SK-N-SH (cell line): ENCODE measurements around the gene KIAA0232. TPM values are rescaled to one million over a fixed set of nuclear protein-coding genes. Genes with fewer than 3 reads are reported as not detected.

Experiments
- CTCF ChIA-PET: fragments of 300-600, 350-600 bp; formaldehyde crosslinking; extraction: SDS; loops from one replicate; lab custom pipeline; 2021; lab: Yijun Ruan, JAX
- POLR2A ChIA-PET: fragments of 350-600 bp; sonication (Branson Sonifier 250); formaldehyde crosslinking; extraction: SDS; loops from one replicate; lab custom pipeline; 2020; ENCODE audit warnings: antibody characterized with exemption, inconsistent platforms; lab: Yijun Ruan, JAX
- DNase-seq: peaks from one replicate; pipeline ENCODE4 v3.0.0; 2012
- H2AFZ ChIP-seq: fragments of 200-600 bp; sonication (generic); 2 replicates; pipeline ENCODE4 v1.8.1; 2016; ENCODE audit warnings: antibody characterized with exemption, mild to moderate bottlenecking, low read depth
- H3F3A ChIP-seq: fragments of 200-600 bp; sonication (generic); replicated peaks from 2 replicates; pipeline ENCODE3; 2016; ENCODE audit warnings: antibody characterized with exemption, mild to moderate bottlenecking; ENCODE audit not compliant: insufficient read depth
- H3K27ac ChIP-seq, 2 experiments: fragments of 200-500 bp in 1 of 2; fragments of 200-600 bp in 1 of 2; sonication (Bioruptor generic) in 1 of 2; sonication (generic), shearing (Covaris generic) in 1 of 2; 2 replicates each; pipeline versions ENCODE4 v1.5.1 to v1.6.1; 2014 to 2016; ENCODE audit warnings: low read depth in 2 of 2, inconsistent platforms in 1 of 2, low read length in 1 of 2, mild to moderate bottlenecking in 1 of 2, mixed read lengths in 1 of 2
- H3K27me3 ChIP-seq: fragments of 200-600 bp; sonication (generic), shearing (Covaris generic); 2 replicates; pipeline ENCODE4 v1.6.1; 2016; ENCODE audit warnings: mixed run types; ENCODE audit not compliant: insufficient read depth
- H3K36me3 ChIP-seq, 2 experiments: fragments of 200-500 bp in 1 of 2; fragments of 200-600 bp in 1 of 2; sonication (Bioruptor generic) in 1 of 2; sonication (generic) in 1 of 2; replicated peaks in 1 of 2; 2 replicates each; pipeline versions ENCODE3 to v1.5.1; 2014 to 2016; ENCODE audit warnings: low read length in 1 of 2, mild to moderate bottlenecking in 1 of 2; ENCODE audit not compliant: insufficient read depth in 2 of 2, control insufficient read depth in 1 of 2
- H3K4me1 ChIP-seq, 2 experiments: fragments of 200-500 bp in 1 of 2; fragments of 200-600 bp in 1 of 2; sonication (Bioruptor generic) in 1 of 2; sonication (generic), shearing (Covaris generic) in 1 of 2; 2 replicates each; pipeline versions ENCODE4 v1.5.1 to v1.6.1; 2014 to 2016; ENCODE audit warnings: low read depth in 1 of 2, low read length in 1 of 2, mixed run types in 1 of 2; ENCODE audit not compliant: insufficient read depth in 2 of 2, control insufficient read depth in 1 of 2
- H3K4me2 ChIP-seq: fragments of 200-600 bp; sonication (generic), shearing (Covaris generic); 2 replicates; pipeline ENCODE4 v1.6.1; 2017; ENCODE audit warnings: mixed run types
- H3K4me3 ChIP-seq, 2 experiments: fragments of 200-500 bp in 1 of 2; fragments of 200-600 bp in 1 of 2; sonication (Bioruptor generic) in 1 of 2; sonication (generic), shearing (Covaris generic) in 1 of 2; 2 replicates each; pipeline versions ENCODE4 v1.5.1 to v1.8.1; 2014 to 2016; ENCODE audit warnings: low read depth in 2 of 2, inconsistent platforms in 1 of 2, low read length in 1 of 2, mild to moderate bottlenecking in 1 of 2, mixed read lengths in 1 of 2, moderate library complexity in 1 of 2
- H3K79me2 ChIP-seq: fragments of 200-600 bp; sonication (generic); 2 replicates; pipeline ENCODE4 v1.8.1; 2017; ENCODE audit warnings: mild to moderate bottlenecking; ENCODE audit not compliant: insufficient read depth
- H3K9ac ChIP-seq: fragments of 200-600 bp; sonication (generic); 2 replicates; pipeline ENCODE4 v1.6.1; 2017; ENCODE audit warnings: mixed run types
- H3K9me2 ChIP-seq: fragments of 200-600 bp; sonication (generic); 2 replicates; pipeline ENCODE4 v1.6.1; 2017; ENCODE audit warnings: mixed run types
- H3K9me3 ChIP-seq: fragments of 200-600 bp; sonication (generic); 2 replicates; pipeline ENCODE4 v1.6.1; 2017; ENCODE audit warnings: mixed run types, mild to moderate bottlenecking, moderate library complexity
- H4K20me1 ChIP-seq: fragments of 200-600 bp; sonication (generic); 2 replicates; pipeline ENCODE4 v1.6.1; 2017; ENCODE audit warnings: mild to moderate bottlenecking, mixed run types; ENCODE audit not compliant: insufficient read depth
- GABPA ChIP-seq: IDR thresholded peaks from 2 replicates; pipeline ENCODE4 v1.4.0; 2012; ENCODE audit warnings: low read depth, mild to moderate bottlenecking
- NRF1 ChIP-seq: IDR thresholded peaks from 2 replicates; pipeline ENCODE4 v1.6.1; 2012; ENCODE audit warnings: low read depth, mild to moderate bottlenecking, low read length
- PBX3 ChIP-seq: IDR thresholded peaks from 2 replicates; pipeline ENCODE4; 2012
- RFX5 ChIP-seq: IDR thresholded peaks from 2 replicates; pipeline ENCODE4 v1.6.1; 2012; ENCODE audit warnings: mild to moderate bottlenecking, improper control_type of control experiment, low read length
- RXRA ChIP-seq: IDR thresholded peaks from 2 replicates; pipeline ENCODE4 v1.4.0; 2012; ENCODE audit warnings: low read depth, mild to moderate bottlenecking, borderline replicate concordance
- YY1 ChIP-seq: IDR thresholded peaks from 2 replicates; pipeline ENCODE4 v1.4.0; 2012; ENCODE audit warnings: low read depth, mild to moderate bottlenecking
- WGBS: methylation state at CpG from one replicate; pipeline ENCODE4 v1.1.6; 2017; ENCODE audit warnings: low lambda C conversion rate; 5-methylcytosine and 5-hydroxymethylcytosine counted together
- polyA plus RNA-seq, 3 experiments: library from polyadenylated mRNA; depleted of rRNA; stranded (reverse); fragments of >200 nt; gene quantifications; 2 replicates each; pipeline ENCODE4 v1.2.3, GENCODE V29; 2012
- TF ChIP-seq, protein P1 (sequence below): IDR thresholded peaks from 2 replicates; pipeline ENCODE4 v1.4.0; 2012; ENCODE audit warnings: low read depth, borderline replicate concordance
- TF ChIP-seq, protein P2 (sequence below): fragments of 150-350 bp; IDR thresholded peaks from 2 replicates; pipeline ENCODE4 v1.6.1; 2016; ENCODE audit warnings: mild to moderate bottlenecking, low read depth, low read length
- TF ChIP-seq, protein P3 (sequence below): IDR thresholded peaks from 2 replicates; pipeline ENCODE4 v1.4.0; 2012; ENCODE audit warnings: low read depth, borderline replicate concordance

Gene KIAA0232
- polyA plus RNA-seq, 1 of the 3 experiments (the other 2 are of a cell fraction), result 5.7 TPM

- TF ChIP-seq, protein P1, sequence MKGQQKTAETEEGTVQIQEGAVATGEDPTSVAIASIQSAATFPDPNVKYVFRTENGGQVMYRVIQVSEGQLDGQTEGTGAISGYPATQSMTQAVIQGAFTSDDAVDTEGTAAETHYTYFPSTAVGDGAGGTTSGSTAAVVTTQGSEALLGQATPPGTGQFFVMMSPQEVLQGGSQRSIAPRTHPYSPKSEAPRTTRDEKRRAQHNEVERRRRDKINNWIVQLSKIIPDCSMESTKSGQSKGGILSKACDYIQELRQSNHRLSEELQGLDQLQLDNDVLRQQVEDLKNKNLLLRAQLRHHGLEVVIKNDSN, result no peak
- TF ChIP-seq, all 33 proteins: peak for 0
Measured at GRCh38 chr4:6929339-6929811, 146.8 kb downstream of the KIAA0232 start (continued).

- Histone ChIP-seq H2AFZ (no peak overlapping the region), H3K9ac (no peak overlapping the region), H3K4me2 (no peak overlapping the region), H3K9me2 (no peaks in the 10 kb centered on the region), H3K36me3 (no peaks in the 10 kb centered on the region), H3K79me2 (peaks cover 7% of the 10 kb centered on the region; the same call in 1 of the 2 replicates), H3K27ac (no peak overlapping the region), H3K27me3 (no peaks in the 10 kb centered on the region), H3K4me1 (peaks cover 0 to 4% of the 10 kb centered on the region in 2 experiments; a peak in 2 of 4 replicates), H3F3A (no peaks in the 10 kb centered on the region), H3K9me3 (no peaks in the 10 kb centered on the region), H3K4me3 (no peak overlapping the region), H4K20me1 (no peaks in the 10 kb centered on the region)
- POLR2A ChIA-PET, result no interaction called here
- TF ChIP-seq PBX3, result no peak
- DNase-seq, result no peak
- WGBS, result 90% methylated on average over 15 of the region's 15 CpGs
- CTCF ChIA-PET, result interaction anchor here (0.8 to 1.4 kb wide), 4 partner anchors 14 to 150 kb away, joined by 3 read pairs; no protein-coding TSS in a partner anchor
Measured at GRCh38 chr4:6929812-6930464, 147.4 kb downstream of the KIAA0232 start.

DNA sequence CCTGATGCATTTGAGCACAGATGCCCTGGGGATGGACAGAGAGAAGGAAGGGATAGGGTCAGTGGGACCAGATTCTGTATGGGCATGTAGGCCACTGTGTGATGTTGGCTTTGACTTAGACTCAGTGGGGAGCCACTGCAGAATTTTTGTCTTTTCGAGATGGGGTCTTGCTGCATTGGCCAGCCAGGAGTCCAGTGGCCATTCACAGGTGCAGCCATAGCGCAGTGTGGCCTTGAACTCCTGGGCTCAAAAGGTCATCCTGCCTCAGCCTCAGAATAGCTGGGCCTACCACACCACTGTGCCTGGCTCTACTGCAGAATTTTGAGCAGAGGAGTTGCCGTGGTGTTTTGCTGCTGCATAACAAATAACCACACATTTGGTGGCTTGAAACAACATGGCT lies 149.9 kb downstream of the KIAA0232 start:
- no peaks in the 10 kb centered on the region for H3K27me3 ChIP-seq
- no peaks in the 10 kb centered on the region for H3K36me3 ChIP-seq
- H2AFZ ChIP-seq, result no peak overlapping the region
- no peak overlapping the region for H3K4me3 ChIP-seq
- no peaks in the 10 kb centered on the region for H3K9me3 ChIP-seq
- peaks cover 7% of the 10 kb centered on the region; the same call in 1 of the 2 replicates for H3K79me2 ChIP-seq
- H3K9ac ChIP-seq, result no peak overlapping the region
- 100% methylated on average over 1 of the region's 3 CpGs for WGBS
- no peak overlapping the region for H3K4me2 ChIP-seq
- no peak overlapping the region for H3K27ac ChIP-seq
- H3F3A ChIP-seq, result no peaks in the 10 kb centered on the region
- no peak for DNase-seq
- TF ChIP-seq RXRA (no peak), NRF1 (no peak), RFX5 (no peak), GABPA (no peak), YY1 (no peak)
- TF ChIP-seq, protein P1, result no peak
- TF ChIP-seq, protein P2, sequence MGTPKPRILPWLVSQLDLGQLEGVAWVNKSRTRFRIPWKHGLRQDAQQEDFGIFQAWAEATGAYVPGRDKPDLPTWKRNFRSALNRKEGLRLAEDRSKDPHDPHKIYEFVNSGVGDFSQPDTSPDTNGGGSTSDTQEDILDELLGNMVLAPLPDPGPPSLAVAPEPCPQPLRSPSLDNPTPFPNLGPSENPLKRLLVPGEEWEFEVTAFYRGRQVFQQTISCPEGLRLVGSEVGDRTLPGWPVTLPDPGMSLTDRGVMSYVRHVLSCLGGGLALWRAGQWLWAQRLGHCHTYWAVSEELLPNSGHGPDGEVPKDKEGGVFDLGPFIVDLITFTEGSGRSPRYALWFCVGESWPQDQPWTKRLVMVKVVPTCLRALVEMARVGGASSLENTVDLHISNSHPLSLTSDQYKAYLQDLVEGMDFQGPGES, result no peak
- TF ChIP-seq, protein P3, sequence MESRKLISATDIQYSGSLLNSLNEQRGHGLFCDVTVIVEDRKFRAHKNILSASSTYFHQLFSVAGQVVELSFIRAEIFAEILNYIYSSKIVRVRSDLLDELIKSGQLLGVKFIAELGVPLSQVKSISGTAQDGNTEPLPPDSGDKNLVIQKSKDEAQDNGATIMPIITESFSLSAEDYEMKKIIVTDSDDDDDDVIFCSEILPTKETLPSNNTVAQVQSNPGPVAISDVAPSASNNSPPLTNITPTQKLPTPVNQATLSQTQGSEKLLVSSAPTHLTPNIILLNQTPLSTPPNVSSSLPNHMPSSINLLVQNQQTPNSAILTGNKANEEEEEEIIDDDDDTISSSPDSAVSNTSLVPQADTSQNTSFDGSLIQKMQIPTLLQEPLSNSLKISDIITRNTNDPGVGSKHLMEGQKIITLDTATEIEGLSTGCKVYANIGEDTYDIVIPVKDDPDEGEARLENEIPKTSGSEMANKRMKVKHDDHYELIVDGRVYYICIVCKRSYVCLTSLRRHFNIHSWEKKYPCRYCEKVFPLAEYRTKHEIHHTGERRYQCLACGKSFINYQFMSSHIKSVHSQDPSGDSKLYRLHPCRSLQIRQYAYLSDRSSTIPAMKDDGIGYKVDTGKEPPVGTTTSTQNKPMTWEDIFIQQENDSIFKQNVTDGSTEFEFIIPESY, result no peak
- TF ChIP-seq, all 33 proteins: peak for 0
- Histone ChIP-seq H4K20me1 (no peaks in the 10 kb centered on the region), H3K4me1 (no peaks in the 10 kb centered on the region; a peak in 1 of 4 replicates), H3K9me2 (no peaks in the 10 kb centered on the region)
- ChIA-PET POLR2A (no interaction called here), CTCF (no interaction called here)
